ENCODE data around the gene UGT2B10.

The UGT2B10 gene

DNA sequence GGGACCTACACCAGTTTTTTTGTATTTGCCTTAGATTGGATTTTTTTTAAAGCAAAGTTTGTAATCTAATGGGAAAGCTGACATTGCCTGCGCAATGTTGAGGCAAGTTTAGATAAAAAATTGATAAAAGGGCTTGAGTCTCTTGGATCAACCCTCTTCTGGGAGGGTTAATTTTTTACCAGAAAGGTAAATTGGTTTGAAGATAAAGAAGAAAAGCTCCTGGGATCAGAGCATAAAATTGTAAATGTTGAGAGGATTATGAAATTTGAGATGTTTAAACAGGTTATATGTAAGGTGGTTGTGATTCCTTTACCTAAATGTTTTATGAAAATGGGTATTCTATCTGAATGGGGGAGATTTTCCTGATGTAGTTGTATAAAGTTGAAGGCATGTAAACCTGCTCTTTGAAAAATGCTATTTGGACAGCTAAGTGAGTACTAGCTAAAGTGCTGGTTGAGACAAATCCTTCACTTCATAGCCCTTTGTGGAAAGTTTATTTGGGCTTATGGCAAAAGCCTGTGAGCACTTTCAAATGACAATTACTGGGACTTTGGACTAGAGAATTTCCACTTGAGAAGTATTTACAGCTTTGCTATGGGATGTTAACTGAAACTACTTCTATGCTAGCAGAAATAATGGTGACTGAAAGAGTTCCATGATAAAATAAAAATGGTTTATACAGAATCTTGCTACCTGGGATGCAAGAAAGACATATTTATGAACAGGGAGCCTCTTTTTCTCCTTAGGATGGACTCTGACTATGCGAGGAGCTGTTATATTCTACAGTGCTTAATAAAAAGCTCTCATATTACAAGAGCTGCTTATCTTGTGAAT lies 56.2 kb downstream of the UGT2B10 start:
- no peak for DNase-seq (ENCODE audit: low read depth)

- no peak for DNase-seq (ENCODE audit: low read depth)
These were observed 57.1 kb downstream of the UGT2B10 start for GRCh38 chr4:68872643-68873502.

DNA sequence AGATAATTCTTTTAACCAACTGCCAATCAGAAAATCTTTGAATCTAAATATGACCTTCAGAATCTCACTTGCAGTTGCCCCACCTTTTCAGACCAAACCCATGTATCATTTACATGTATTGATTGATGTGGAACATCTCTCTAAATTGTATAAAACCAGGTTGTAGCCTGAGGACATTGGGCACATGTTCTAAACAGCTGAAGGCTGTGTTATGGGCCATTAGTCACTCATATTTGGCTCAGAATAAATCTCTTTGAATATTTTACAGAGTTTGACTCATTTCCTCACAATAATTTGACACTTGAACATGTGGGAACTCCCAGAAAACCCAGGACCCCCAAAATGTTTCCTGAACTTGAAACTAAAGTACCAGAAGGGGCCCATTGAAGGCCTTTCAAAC lies 58.7 kb downstream of the UGT2B10 start:
- no peak for DNase-seq (ENCODE audit: low read depth)

- no peak for DNase-seq (ENCODE audit: low read depth)
These were observed 61.8 kb downstream of the UGT2B10 start for GRCh38 chr4:68877555-68877954.

GRCh38 chr4:68878048-68878447 lies 62.3 kb downstream of the UGT2B10 start:
- no peak for DNase-seq (ENCODE audit: low read depth)
